GM19351 (cell line): ENCODE results near the gene TBC1D23.
"Not testable (repeated sequence)": the region's sequence is repeated elsewhere in the genome, so short reads cannot be mapped to it uniquely, and the experiment has no call there.

Experiments
- ATAC-seq: cut with Tn5 transposase; IDR thresholded peaks from one replicate; pipeline ENCODE4 v1.9.1; 2021; ENCODE audit warnings: mild to moderate bottlenecking, moderate library complexity; ENCODE audit not compliant: unreplicated experiment

TBC1D23 gene

DNA sequence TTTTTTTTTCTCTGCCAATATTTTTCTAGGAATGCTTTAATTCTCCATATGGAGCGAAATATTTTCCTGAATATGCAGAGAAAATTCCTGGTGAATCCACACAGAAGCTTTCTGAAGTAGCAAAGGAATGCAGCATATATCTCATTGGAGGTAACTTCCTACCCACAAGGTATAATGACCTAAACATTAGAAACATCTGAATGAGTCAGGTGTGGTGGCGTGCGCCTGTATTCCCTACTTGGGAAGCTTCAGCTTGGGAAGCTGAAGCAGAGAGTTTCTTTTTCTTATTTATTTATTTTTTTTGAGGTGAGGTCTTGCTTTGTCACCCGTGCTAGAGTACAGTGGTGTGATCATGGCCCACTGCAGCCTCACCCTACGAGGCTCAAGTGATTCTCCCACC lies 79.0 kb downstream of the TBC1D23 start:
- no peak for ATAC-seq

DNA sequence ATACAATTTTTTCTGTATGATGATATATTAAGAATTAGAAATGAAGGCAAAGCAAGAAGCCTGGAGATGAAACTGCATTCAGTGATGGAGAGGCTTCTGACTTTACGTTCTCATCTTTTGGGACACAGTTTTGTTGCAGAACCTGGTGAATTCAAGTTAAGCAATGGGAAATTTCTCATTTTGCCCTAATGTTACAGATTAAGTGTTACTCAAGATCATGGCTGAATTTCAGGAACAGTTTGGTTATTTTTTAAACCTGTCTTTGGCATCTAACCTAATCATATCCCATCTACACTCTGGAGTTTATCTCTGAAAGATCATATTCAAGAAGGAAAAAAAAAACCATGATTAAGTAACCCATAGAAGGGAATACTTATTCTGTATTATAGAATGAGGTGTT lies 79.7 kb downstream of the TBC1D23 start:
- no peak for ATAC-seq

DNA sequence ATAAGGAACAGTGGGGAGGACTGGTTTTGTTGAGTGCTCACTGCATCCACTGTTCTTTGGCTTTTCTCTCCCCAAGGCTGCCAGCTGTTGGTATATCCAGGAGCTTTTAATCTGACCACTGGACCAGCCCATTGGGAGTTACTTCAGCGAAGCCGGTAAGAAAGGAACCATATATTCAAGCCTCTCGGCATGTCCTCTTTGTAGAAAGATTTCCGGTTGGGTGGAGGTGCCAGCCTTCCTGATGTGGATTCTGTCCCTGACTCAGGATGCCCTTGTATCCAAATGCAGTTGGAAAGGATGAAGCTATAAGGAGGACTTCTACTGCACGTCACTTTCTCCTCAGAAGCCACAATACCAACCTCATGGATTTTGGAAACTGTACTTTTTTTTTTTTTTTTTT lies 87.9 kb downstream of the TBC1D23 start:
- ATAC-seq: no peak

DNA sequence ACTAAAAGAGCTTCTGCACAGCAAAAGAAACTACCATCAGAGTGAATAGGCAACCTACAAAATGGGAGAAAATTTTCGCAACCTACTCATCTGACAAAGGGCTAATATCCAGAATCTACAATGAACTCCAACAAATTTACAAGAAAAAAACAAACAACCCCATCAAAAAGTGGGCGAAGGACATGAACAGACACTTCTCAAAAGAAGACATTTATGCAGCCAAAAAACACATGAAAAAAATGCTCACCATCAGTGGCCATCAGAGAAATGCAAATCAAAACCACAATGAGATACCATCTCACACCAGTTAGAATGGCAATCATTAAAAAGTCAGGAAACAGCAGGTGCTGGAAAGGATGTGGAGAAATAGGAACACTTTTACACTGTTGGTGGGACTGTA lies 91.0 kb downstream of the TBC1D23 start:
- ATAC-seq: not testable (repeated sequence)

DNA sequence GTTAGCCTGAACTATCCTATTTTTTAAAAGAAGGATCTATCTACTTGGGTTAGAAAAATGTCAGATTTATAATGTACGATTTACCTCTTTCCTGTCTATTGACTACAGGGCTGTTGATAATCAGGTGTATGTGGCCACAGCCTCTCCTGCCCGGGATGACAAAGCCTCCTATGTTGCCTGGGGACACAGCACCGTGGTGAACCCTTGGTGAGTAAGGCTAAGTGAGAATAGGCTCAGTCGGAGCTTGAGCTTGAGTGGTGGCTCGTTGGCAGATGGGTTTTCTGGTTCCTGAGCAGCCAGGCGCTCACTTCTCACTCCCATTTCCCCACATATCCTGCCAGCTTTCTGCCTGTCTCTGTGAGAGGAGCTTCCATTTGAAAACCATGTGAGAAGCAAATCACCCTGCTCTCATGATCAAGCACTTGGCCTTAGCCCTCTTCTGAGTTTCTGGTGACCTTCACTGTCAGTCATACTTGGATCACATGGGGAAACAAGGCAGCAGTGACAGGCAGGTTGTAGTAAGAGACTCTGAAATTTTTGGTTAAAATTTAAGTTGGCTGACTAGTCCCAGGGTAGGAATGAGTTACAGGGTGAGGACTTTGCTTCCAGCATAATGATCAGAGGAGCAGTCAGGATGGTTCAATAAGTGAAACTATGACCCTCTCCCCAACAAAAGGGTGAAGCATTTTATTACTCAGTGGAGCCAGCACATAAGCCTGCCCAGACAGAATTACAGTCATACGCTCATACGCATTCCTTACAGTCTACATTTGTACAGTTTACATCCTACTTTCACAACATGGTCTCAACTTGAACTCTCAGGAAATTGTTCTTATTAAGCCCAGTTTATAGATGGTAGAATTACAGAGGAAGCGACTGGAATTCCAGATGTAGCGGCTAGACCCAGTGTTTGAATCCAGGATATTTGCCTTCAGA lies 91.8 kb downstream of the TBC1D23 start:
- ATAC-seq: no peak

DNA sequence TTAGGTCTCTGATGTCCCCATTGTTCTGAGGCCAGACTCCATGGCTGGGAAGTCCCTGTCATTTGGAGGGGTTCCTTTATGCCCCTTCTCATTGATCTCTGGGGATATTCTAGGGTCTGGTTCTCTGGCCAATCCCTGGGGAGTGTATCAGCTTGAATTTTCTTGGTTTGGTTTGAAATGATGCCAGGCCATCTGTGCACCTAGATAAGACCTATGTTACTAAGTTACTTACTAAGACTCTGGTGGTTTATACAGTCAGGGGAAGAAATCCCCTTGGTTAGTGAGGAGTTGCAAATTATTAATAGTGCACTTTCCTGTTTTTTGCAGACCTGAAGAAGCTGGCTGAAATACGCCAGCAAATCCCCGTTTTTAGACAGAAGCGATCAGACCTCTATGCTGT lies 94.1 kb downstream of the TBC1D23 start:
- ATAC-seq: no peak

DNA sequence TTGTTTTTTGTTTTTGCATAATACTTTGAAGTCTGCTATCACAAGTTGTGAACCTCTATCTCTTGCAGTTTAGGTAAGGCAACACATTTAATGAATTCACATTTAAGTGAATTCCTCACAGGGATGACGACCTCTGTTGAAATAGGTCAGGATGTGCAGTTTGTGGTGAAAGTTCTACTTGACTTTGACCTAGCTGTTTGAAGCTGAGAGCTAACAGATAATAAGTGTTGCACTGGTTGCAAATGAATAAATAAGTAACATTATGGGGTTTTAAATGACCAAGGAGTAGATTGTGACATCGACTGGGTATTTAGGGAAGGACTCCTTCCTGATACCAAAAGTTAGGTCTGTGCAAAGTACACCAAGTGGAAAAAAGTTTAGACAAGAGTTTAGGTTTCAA lies 97.6 kb downstream of the TBC1D23 start:
- no peak for ATAC-seq

DNA sequence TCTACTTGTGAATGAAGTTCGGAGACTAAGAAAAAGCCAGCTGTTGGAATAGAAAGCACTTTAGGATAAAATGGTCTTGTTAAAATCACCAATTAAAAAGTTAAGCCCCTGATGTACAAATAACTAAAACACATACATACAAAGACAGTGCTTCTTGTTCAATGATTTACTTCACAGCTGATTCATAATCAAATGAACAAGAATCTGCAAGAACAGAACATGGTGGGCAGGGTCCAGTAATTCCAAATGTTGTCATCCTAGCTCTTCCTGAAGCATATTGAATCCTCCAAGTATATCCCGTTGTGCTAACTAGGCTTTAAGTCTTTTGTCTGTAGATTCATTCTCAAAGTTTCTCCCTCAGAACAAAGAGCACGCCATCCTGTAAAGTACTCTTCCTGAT lies 98.2 kb downstream of the TBC1D23 start:
- ATAC-seq: no peak

DNA sequence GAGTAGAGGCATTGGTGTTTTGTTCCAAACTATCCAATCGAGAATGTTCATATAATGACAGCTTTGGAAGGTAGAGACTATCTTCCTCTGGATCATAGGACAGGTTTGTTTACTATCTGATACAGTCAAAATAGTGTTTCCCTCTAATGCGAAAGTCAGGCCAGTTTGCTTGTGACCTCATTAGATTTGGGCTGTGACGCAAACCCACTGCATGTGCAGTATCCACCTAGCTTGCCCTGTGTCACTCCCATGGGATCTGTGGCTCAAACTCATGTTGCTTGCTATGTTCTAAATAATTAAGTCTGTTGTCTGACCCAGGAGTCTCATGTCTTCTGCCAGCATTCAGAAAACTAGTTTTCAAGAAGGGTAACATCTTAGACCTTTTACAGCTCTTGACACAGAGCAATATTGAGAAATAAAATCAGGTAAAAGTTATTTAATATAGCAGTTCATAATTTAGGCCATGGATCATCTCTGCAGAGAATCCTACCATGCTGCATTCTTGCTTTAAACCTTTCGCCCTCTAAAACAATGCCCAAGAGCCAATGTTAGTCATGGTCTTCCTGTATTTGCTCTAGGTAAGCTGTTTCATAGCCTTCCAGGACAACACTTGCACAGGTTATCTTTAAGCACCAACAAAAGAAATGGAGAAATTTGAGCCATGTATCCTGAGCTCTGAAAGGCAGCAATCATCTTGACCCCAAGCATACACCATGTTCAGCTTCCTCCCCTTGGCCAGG lies 100.1 kb downstream of the TBC1D23 start:
- no peak for ATAC-seq

DNA sequence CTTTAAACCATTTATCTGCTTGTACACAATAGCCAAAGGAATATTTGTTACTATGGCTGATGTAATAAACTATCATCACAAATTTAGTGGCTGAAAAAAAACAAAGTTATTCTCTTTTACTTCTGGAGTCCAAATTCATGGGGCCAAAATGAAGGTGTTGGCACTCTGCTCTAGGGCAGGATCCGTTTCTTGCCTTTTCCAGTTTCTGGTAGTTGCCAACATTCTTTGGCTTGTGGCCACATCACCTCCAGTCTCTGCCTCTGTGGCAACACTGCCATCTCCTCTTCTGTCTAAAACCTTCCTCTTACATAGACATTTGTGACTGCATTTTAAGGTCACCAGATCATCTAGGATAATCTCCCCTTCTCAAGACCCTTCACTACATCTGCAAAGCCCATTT lies 101.1 kb downstream of the TBC1D23 start:
- ATAC-seq: no peak

DNA sequence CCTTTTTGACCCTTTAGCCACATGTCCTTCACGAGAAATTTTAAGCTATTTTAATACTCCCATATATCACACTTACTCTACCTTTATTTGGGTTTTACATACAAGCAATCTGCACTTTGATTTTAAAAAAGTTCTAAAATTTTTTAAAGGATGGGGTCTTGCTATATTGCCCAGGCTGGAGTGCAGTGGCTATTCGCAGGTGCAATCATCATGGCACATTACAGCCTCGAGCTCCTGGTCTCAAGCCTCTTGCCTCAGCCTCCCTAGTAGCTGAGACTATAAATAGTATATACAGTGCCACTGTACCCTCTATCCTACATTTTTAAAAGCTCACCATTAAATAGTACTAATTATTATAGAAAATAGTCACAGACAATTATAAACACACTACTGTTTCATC lies 103.6 kb downstream of the TBC1D23 start:
- ATAC-seq: no peak

DNA sequence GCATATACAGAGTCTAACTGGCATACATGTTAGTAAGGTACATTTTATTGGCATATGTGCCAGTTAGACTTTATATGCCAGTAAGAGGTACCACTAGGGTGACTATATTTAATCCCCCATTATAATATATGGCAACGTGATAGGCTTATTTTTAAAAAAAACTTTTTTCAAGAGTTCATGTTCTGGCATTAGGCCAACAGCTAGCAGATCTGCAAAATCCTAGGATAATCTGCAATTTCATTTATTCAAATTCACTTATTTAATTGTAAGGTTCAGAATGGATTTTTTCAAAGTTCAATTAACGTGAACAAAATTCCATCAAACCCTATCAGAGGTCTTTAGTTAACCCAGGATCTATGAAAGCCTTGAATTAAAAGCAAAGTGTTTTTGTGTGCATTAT lies 105.6 kb downstream of the TBC1D23 start:
- no peak for ATAC-seq

DNA sequence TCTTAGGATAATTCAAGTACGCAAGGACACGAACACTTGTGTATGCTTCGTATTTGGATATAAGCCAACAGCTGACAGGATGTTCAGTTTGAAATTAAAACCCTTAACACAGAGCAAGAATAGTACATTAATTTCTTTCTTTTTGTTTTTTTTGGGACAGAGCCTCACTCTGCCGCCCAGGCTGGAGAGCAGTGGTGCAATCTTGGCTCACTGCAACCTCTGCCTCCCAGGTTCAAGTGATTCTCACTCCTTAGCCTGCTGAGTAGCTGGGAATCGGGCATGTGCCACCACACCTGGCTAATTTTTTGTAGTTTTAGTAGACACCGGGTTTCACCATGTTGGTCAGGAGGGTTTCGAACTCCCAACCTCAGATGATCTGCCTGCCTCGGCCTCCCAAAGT lies 107.6 kb downstream of the TBC1D23 start:
- ATAC-seq: no peak

DNA sequence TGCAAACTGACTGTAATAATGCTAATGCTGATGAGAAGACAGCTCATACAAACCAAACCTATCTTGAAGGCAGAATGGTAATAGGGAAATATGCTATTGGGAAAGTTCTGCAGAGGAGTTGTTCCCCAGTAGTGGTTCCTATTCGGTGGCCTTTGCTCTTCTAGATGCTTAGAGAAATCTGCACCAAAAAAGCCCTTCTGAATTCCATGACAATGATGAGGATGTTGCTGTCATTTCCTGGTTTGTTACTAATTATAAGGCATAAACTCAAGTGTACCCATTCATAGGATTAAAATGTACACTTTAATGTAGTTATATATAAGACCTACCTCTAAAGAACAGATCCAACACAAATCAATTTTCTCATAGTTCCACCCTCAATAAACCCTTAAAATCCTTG lies 110.0 kb downstream of the TBC1D23 start:
- no peak for ATAC-seq

DNA sequence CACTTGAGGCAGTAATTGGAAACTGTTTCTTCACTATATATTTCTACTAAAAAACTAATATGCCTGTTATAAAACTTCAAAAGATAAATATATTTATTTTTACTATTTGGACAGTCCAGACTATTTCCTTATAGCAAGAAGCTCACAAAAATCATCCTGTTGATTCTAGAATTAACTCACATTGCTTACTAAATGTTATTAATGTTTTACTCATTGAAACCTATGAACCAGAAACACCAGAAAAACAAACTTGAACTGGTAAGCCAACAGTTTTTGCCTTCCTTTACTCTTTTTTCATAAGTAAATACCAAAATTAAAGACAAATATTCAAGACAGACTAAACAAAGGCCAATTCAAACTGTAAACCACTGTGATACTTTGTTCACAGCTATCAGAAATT lies 113.7 kb downstream of the TBC1D23 start:
- no peak for ATAC-seq
